ENCODE results near the gene ADAT3. TPM values are rescaled to one million over a fixed set of nuclear protein-coding genes. Genes with fewer than 3 reads are reported as not detected.

The ADAT3 gene
- total and polyA plus RNA-seq, 2 experiments from 2014 or later, result 2.4 to 11.0 TPM

DNA sequence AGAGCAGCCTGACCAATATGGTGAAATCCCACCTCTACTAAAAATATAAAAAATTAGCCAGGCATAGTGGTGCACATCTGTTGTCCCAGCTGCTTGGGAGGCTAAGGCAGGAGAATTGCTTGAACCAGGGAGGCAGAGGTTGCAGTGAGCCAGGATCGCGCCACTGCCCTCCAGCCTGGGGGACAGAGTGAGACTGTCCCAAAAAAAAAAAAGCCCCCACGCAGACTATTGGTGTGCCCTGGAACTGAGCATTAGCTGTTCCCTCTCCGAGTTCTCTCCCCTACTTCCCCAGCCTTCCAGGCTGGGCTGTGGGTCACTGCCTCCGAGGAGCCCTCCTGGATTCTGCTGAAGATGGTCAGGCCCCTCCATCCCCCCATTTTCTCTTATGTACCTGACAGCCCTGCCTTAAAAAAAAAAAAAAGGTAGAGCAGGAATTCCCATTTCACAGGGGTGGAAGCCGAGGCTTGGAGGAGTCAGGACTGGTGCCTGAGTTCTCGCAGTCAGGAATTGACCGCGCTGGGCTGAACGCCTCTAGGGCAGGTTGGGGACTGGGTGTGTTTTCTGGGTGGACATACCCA, 1.9 kb downstream of the ADAT3 start:
- Histone ChIP-seq H3K79me2 (peaks cover 65% of the 10 kb centered on the region), H4K20me1 (ENCODE audit: insufficient read depth, poor library complexity, severe bottlenecking) (peaks cover 30% of the 10 kb centered on the region), H3K27ac (peak overlapping the region; percentile 88), H3K4me2 (peak overlapping the region; percentile 65), H3K9me2 (replicated peaks; ENCODE audit: insufficient read depth) (no peaks in the 10 kb centered on the region), H2AFZ (no peak overlapping the region), H3K4me1 (ENCODE audit: insufficient read depth) (peaks cover 15% of the 10 kb centered on the region), H3K36me3 (replicated peaks; ENCODE audit: insufficient read depth, low read depth) (no peaks in the 10 kb centered on the region), H3K9me3 (ENCODE audit: low read depth) (no peaks in the 10 kb centered on the region), H3K27me3 (no peaks in the 10 kb centered on the region), H3K4me3 (no peak overlapping the region)
- TF ChIP-seq EZH2 (IDR thresholded peaks at IDR 0.05; ENCODE audit: borderline replicate concordance), result no peak
- TF ChIP-seq, protein P1, sequence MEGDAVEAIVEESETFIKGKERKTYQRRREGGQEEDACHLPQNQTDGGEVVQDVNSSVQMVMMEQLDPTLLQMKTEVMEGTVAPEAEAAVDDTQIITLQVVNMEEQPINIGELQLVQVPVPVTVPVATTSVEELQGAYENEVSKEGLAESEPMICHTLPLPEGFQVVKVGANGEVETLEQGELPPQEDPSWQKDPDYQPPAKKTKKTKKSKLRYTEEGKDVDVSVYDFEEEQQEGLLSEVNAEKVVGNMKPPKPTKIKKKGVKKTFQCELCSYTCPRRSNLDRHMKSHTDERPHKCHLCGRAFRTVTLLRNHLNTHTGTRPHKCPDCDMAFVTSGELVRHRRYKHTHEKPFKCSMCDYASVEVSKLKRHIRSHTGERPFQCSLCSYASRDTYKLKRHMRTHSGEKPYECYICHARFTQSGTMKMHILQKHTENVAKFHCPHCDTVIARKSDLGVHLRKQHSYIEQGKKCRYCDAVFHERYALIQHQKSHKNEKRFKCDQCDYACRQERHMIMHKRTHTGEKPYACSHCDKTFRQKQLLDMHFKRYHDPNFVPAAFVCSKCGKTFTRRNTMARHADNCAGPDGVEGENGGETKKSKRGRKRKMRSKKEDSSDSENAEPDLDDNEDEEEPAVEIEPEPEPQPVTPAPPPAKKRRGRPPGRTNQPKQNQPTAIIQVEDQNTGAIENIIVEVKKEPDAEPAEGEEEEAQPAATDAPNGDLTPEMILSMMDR (IDR thresholded peaks at IDR 0.05; ENCODE audit: poor library complexity), result no peak
- no peak for TF ChIP-seq EZH2phosphoT487 (IDR thresholded peaks at IDR 0.05; ENCODE audit: low read depth, severe bottlenecking, unreplicated experiment)
- WGBS (ENCODE audit: low lambda C conversion rate, missing lambda C conversion rate), result 95% methylated on average over 10 of the region's 10 CpGs
- DNase-seq (ENCODE audit: low spot score), result no peak

DNA sequence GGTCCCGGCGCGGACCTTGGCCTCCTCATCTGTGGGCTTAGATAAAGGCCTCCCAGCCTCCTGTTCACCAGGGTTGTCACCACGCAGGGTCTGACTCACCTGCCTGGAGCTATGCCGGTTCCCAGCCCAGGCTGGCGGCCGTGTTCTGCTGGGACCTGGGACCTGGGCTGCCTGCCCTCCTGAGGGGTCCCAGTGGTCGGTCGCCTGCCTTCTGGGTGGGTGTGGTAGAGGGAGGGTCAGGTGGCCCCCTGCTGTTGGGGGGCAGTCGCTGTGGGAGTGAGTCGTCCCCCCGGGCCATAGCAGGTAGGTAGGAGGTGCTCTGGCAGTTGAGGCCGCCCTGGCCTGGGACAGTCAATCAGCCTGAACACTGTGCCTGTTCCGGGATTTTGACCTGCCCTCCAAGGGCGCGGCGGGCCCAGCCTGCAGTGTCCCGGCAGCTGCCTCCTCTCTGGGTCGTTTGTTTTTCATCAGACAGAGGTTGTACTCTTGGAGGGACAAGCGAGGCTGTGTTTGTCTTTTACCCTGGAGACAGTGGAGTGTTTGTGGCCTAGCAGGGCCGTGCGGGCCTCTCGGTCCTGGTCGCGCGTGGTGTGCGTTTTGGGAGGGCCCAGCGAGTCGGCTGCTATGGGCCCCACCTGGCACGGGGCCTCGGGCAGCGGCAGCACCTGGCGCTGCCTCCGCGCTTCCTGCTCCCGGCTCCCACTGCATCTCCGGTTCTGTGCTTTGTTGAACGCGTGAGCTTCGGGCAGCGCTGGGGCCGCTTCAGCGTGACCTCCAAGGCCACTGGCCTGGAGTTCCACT, 2.6 kb downstream of the ADAT3 start:
- peak; percentile 73 for DNase-seq (ENCODE audit: low spot score)

DNA sequence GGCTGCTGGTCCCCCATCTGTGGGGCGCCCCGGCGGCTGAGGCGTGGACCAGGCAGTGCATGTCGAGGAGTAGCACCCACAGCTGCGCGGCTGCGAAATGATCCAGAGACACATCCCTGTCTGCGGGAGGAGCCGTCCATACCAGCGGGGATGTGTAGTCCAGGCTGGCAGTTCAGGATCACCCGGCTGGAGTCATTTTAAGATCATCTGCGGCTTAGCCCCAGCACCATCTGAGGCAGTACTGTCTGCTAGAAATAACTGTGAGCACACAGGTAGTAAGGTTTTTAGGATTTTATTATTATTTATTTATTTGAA, 3.1 kb downstream of the ADAT3 start:
- Histone ChIP-seq H3K27me3 (no peaks in the 10 kb centered on the region), H3K36me3 (replicated peaks; ENCODE audit: insufficient read depth, low read depth) (no peaks in the 10 kb centered on the region), H2AFZ (no peak overlapping the region), H3K79me2 (peaks cover 78% of the 10 kb centered on the region), H3K27ac (peak overlapping the region; percentile 88), H4K20me1 (ENCODE audit: insufficient read depth, poor library complexity, severe bottlenecking) (peaks cover 36% of the 10 kb centered on the region), H3K9me3 (ENCODE audit: low read depth) (no peaks in the 10 kb centered on the region), H3K4me1 (ENCODE audit: insufficient read depth) (peaks cover 15% of the 10 kb centered on the region), H3K4me3 (no peak overlapping the region), H3K9me2 (replicated peaks; ENCODE audit: insufficient read depth) (no peaks in the 10 kb centered on the region), H3K4me2 (peak overlapping the region; percentile 65)
- 95% methylated on average over 13 of the region's 13 CpGs for WGBS (ENCODE audit: low lambda C conversion rate, missing lambda C conversion rate)
- TF ChIP-seq EZH2phosphoT487 (IDR thresholded peaks at IDR 0.05; ENCODE audit: low read depth, severe bottlenecking, unreplicated experiment) (no peak), EZH2 (IDR thresholded peaks at IDR 0.05; ENCODE audit: borderline replicate concordance) (no peak)
- TF ChIP-seq, protein P1 (IDR thresholded peaks at IDR 0.05; ENCODE audit: poor library complexity), result no peak
- DNase-seq (ENCODE audit: low spot score), result no peak

More for the DNA sequence above, 2.6 kb downstream of the ADAT3 start:
- H3K4me3 ChIP-seq, result no peak overlapping the region
- H4K20me1 ChIP-seq (ENCODE audit: insufficient read depth, poor library complexity, severe bottlenecking), result peaks cover 31% of the 10 kb centered on the region
- peak overlapping the region; percentile 88 for H3K27ac ChIP-seq
- H3K36me3 ChIP-seq (replicated peaks; ENCODE audit: insufficient read depth, low read depth), result no peaks in the 10 kb centered on the region
- no peaks in the 10 kb centered on the region for H3K9me3 ChIP-seq (ENCODE audit: low read depth)
- peak overlapping the region; percentile 65 for H3K4me2 ChIP-seq
- H3K4me1 ChIP-seq (ENCODE audit: insufficient read depth), result peaks cover 15% of the 10 kb centered on the region
- 80% methylated on average over 42 of the region's 43 CpGs for WGBS (ENCODE audit: low lambda C conversion rate, missing lambda C conversion rate)
- H2AFZ ChIP-seq, result no peak overlapping the region
- peaks cover 72% of the 10 kb centered on the region for H3K79me2 ChIP-seq
- H3K27me3 ChIP-seq, result no peaks in the 10 kb centered on the region
- no peaks in the 10 kb centered on the region for H3K9me2 ChIP-seq (replicated peaks; ENCODE audit: insufficient read depth)
- TF ChIP-seq EZH2 (IDR thresholded peaks at IDR 0.05; ENCODE audit: borderline replicate concordance) (no peak), EZH2phosphoT487 (IDR thresholded peaks at IDR 0.05; ENCODE audit: low read depth, severe bottlenecking, unreplicated experiment) (no peak)
- TF ChIP-seq, protein P1 (IDR thresholded peaks at IDR 0.05; ENCODE audit: poor library complexity), result no peak
